GM19467 (cell line): ENCODE data around the gene ATRAID.

Experiments used
- ATAC-seq: cut with Tn5 transposase; IDR thresholded peaks from one replicate; pipeline ENCODE4 v1.9.1; 2021; ENCODE audit warnings: mild to moderate bottlenecking, moderate library complexity; ENCODE audit not compliant: unreplicated experiment

The ATRAID gene

GRCh38 chr2:27247893-27248292, 36.1 kb downstream of the ATRAID start:
- no peak for ATAC-seq

GRCh38 chr2:27249159-27249890, 37.5 kb downstream of the ATRAID start:
- no peak for ATAC-seq

GRCh38 chr2:27249891-27250651, 38.2 kb downstream of the ATRAID start:
- ATAC-seq, result no peak

DNA sequence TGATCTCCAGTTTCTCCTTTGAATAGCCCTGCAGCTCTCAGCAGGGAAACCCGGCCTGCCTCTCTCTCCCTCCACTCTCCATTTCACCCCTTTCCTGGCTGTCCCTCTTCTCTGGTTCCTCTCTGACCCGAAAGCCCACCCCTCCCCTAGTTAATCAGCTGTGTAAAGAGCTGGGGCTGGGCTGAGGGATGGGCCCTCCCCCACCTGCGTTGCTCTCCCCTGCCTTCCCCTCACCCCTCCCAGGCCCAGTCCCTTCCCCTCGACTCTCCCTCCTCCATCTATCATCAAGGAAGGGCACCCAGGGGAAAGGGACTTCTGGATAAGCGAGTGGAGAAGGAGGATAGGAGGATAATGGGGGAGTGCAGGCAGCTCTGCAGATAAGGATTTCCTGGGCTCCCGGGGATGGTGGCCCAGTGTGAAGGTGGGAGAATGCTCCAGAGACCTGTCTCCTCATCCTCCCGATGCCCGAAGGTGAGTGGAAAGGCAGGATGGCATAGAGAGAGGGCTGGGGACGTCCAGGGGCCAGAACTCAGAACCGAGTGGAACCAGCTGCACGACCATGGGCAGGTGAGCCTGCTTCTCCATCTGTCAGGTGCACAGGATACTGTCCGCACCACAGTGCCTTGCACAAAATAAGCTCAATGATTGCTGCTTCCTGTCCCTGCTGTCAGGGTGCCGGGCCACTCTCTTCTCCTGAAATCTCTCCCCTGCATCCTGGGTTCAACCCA, 39.0 kb downstream of the ATRAID start:
- ATAC-seq, result no peak

GRCh38 chr2:27251766-27252165, 39.9 kb downstream of the ATRAID start:
- ATAC-seq, result no peak

GRCh38 chr2:27255187-27255586, 43.3 kb downstream of the ATRAID start:
- no peak for ATAC-seq

- no peak for ATAC-seq
Observed at GRCh38 chr2:27255660-27256059, 43.8 kb downstream of the ATRAID start.

GRCh38 chr2:27256855-27257454, 45.1 kb downstream of the ATRAID start:
- no peak for ATAC-seq

DNA sequence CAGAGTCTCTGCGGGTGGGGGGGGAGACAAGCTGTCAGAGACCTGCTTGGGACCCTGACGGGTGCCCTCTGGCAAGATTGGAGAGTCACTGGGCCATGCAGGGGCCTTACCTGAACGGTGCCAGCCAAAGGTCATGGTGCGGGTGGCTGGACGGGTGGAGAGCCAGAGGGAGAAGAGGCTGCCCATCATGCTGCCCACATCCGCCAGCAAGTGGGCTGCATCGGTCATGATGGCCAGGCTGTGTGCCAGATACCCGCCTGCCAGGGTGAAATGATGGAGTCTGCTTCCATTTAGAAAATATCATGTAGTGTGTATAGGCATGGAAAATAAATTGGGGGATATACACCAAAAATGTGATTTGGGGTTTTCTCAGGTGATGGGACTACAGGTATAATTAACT, 46.2 kb downstream of the ATRAID start:
- ATAC-seq, result no peak

GRCh38 chr2:27261241-27261925, 49.5 kb downstream of the ATRAID start:
- ATAC-seq, result no peak

GRCh38 chr2:27261926-27262298, 50.1 kb downstream of the ATRAID start:
- no peak for ATAC-seq

DNA sequence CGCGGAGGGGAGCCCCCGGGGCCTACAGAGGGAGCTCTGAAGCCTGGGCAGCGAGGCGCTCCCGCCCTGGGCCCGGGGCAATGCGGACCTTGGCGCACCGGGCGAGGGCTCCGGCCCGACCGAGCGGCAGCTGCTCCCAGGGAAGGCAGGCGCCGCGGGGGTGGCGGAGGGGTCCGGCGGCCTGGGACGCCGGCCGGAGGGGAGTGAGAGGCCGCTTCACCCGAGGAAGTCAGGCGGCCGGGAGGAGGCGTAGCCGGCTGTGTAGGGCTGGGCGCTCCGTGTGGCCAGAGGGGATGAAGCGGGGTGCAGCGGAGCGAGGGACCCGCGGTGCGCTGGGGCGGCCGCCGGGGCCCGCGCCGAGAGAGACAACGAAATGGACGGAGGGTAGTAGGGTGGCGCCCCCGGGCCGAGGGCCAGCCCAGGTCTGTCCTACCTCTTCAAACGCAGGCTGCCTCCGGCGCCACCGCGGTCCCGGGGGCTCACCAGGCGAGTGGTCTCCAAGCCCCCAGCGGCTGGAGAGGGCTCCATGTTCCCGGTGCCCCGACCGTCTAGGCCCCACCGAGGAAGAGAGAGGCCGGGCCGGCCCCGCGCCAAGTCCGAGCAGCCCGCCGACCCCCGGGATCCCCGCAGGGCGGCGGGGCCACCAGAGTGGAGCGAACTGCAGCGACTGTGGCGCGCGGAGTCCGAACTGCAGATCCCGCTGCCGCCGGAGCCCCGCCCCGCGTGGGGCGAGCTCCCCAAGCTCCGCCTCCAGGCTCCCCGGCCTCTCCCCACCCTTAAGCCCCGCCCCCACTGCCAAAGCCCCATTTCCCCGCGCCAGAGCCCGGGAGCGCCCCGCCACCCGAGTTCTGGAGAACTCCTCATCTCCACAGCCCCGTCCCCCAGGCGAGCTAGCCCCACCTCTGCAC, 50.8 kb downstream of the ATRAID start, which contains the start of gene SLC30A3:
TSS of gene SLC30A3 (minus strand) at position 669 of the 908 bp plus-strand sequence. CDS start at position 528, 141 bp downstream.
- ATAC-seq, result no peak

GRCh38 chr2:27263287-27264252, 51.7 kb downstream of the ATRAID start:
- ATAC-seq, result no peak

DNA sequence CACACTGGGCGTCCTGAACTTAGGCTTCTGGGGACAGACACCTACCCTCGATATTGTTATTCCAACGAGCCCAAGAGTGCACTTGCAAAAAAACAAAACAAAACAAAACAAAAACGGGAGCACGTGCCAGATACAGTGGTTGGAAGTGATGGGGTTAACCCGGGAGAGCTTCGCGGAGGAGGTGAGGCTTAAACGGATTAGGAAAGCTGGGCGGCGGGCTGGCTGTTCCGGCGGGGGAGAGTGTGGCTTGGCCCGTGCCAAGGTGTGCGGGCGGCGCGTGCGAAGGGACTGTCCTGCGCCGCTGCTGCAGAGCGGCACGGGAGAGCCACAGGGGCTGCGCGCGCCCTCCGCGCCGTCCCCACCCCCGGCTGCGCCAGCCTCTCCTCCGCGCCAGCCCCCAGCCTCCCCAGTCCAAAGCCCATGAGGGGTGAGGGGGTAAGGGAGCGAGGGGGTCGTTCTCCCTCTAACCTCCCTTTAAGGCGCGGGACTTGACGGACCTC, 52.5 kb downstream of the ATRAID start:
- ATAC-seq, result no peak

DNA sequence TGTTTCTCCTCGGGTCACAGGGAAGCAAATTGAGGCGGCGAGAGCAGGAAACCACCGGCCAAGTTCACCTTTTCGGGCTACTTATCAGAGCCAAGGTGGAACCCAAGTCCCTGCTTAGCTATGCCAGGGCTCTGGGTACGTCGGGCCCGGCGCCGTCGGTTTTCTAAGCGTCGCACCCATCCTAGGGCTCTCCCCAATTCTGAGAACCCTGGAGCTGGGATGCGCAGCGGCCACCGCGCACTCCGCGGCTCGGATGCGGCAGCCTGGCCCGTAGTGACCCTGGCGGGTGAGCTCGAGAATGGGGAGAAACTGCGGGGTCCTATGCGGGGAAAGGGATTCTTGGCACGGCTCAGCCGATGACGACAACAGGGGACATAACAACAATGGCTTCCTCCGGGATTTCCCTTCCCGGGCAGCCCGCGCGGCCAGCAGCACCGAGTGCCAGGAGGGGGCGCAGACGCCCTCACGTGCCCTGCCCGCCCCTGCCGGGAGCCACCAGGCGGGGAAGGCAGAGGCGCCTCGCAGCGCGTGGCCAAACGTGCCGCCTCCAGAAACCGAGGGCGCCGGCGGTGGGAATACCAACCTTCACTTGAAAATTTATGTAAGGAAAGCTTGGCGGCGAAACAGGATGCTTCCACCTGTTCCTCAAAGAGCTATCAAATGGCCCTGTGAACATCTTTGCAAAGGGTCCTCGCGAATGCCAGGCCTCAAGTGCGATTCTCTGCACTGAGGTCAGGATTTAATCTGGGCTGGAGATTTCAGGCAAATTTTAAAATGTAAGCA, 53.1 kb downstream of the ATRAID start:
- no peak for ATAC-seq

- no peak for ATAC-seq
Observed at GRCh38 chr2:27265536-27265870, 53.7 kb downstream of the ATRAID start.
